PC-3 (cell line): ENCODE measurements around the gene LRRC70.

ENCODE experiments used
- EZH2 ChIP-seq: fragments of 300-600 bp; sonication (generic); IDR thresholded peaks from one replicate; pipeline ENCODE4 v1.6.1; 2017; ENCODE audit warnings: antibody characterized with exemption, mild to moderate bottlenecking, low read length; ENCODE audit not compliant: unreplicated experiment
- EZH2phosphoT487 ChIP-seq: fragments of 300-600 bp; sonication (generic); IDR thresholded peaks from 2 replicates; pipeline ENCODE4 v1.6.1; 2018; ENCODE audit warnings: mild to moderate bottlenecking, antibody characterized with exemption, low read length, borderline replicate concordance
- TF ChIP-seq, protein P1 (sequence below): fragments of 300-600 bp; sonication (generic); conservative IDR thresholded peaks from 2 replicates; pipeline ENCODE4 v1.5.1; 2017; ENCODE audit warnings: antibody characterized with exemption, low read depth, mild to moderate bottlenecking, low read length

DNA sequence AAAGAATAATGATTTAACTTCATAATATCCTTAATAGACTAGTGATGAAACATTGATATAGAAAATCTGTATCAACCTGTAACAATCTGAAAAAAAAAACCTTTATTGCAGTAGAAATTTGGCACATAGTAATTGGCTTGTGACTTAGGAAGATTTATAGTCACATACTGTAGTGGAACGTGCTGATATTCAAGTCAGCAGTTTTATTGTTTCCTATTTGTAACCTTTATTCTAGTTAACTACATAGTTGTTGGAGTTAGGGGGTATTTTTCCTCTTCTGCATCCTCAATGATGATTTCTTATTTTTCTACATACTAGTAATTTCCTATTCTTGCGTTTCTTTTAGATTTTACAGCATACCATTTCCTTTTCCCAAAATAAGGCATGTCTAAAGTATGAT, 14.5 kb upstream of the LRRC70 start:
- TF ChIP-seq, protein P1, sequence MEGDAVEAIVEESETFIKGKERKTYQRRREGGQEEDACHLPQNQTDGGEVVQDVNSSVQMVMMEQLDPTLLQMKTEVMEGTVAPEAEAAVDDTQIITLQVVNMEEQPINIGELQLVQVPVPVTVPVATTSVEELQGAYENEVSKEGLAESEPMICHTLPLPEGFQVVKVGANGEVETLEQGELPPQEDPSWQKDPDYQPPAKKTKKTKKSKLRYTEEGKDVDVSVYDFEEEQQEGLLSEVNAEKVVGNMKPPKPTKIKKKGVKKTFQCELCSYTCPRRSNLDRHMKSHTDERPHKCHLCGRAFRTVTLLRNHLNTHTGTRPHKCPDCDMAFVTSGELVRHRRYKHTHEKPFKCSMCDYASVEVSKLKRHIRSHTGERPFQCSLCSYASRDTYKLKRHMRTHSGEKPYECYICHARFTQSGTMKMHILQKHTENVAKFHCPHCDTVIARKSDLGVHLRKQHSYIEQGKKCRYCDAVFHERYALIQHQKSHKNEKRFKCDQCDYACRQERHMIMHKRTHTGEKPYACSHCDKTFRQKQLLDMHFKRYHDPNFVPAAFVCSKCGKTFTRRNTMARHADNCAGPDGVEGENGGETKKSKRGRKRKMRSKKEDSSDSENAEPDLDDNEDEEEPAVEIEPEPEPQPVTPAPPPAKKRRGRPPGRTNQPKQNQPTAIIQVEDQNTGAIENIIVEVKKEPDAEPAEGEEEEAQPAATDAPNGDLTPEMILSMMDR: no peak
- no peak for TF ChIP-seq EZH2
- TF ChIP-seq EZH2phosphoT487: no peak
